T-cell (primary cell): Measurements from ENCODE around the gene LRP10. TPM values are rescaled to one million over a fixed set of nuclear protein-coding genes. Genes with fewer than 3 reads are reported as not detected.
A peak's percentile ranks its signal among the peaks of the same experiment; 100 is the strongest.

Experiments used
- ATAC-seq, 4 experiments: fragments of 200-7000 bp in 3 of 4; fragments of 150-1000 bp in 1 of 4; cut with Tn5 transposase; replicated peaks in 1 of 4; 1 replicate in 3 of 4; 2 replicates in 1 of 4; pipeline ENCODE4 v1.10.0; 2021; ENCODE audit warnings: moderate library complexity in 3 of 4, mild to moderate bottlenecking in 2 of 4, moderate number of reproducible peaks in 1 of 4
- CTCF ChIA-PET, 2 donors: fragments of 300-600 bp; sonication (Branson Sonifier 250); formaldehyde crosslinking; loops; one replicate each; lab custom pipeline; 2022; ENCODE audit warnings: antibody characterized with exemption in 2 of 2; lab: Charles Lee
- POLR2A ChIA-PET, 2 donors: fragments of 300-600 bp; sonication (Branson Sonifier 250); formaldehyde crosslinking; loops; one replicate each; lab custom pipeline; 2022; ENCODE audit warnings: antibody characterized with exemption in 2 of 2; lab: Charles Lee
- DNase-seq, 35 experiments: peaks; one replicate each; pipeline versions ENCODE4 v3.0.0 to v3.0.0-alpha.2; 2013 to 2023
- H3K27ac ChIP-seq: one replicate; pipeline ENCODE4 v1.5.1; 2013; ENCODE audit warnings: low read length
- H3K27me3 ChIP-seq, 2 experiments: replicated peaks in 1 of 2; 1 replicate in 1 of 2; 2 replicates in 1 of 2; pipeline versions ENCODE4 v1.6.1 to v1.7.0; 2013; ENCODE audit warnings: low read length in 1 of 2, mixed read lengths in 1 of 2; ENCODE audit not compliant: control insufficient read depth in 2 of 2, insufficient read depth in 2 of 2; ENCODE audit errors: extremely low read depth in 1 of 2
- H3K36me3 ChIP-seq, 2 donors: 1 replicate in 1 of 2; 2 replicates in 1 of 2; pipeline versions ENCODE4 v1.6.1 to v1.7.0; 2013; ENCODE audit warnings: low read length in 1 of 2; ENCODE audit not compliant: control insufficient read depth in 2 of 2, insufficient read depth in 1 of 2; ENCODE audit errors: extremely low read depth in 1 of 2
- H3K4me1 ChIP-seq, 2 experiments: 1 replicate in 1 of 2; 2 replicates in 1 of 2; pipeline versions ENCODE4 v1.6.1 to v1.7.0; 2013; ENCODE audit warnings: low read length in 2 of 2, mixed read lengths in 1 of 2; ENCODE audit not compliant: insufficient read depth in 2 of 2, control insufficient read depth in 1 of 2; ENCODE audit errors: extremely low read depth in 1 of 2
- H3K4me3 ChIP-seq, 2 donors: 1 replicate in 1 of 2; 2 replicates in 1 of 2; pipeline versions ENCODE4 v1.5.1 to v1.7.0; 2013; ENCODE audit warnings: mild to moderate bottlenecking in 2 of 2, low read length in 1 of 2, moderate library complexity in 1 of 2; ENCODE audit not compliant: control insufficient read depth in 1 of 2; ENCODE audit errors: extremely low read depth in 1 of 2
- H3K9me3 ChIP-seq: 2 replicates; pipeline ENCODE4 v1.7.0; 2013
- H3K27ac Mint-ChIP-seq, 2 donors: one replicate each; pipeline ENCODE4 v1.8.0; 2020 to 2021; ENCODE audit warnings: mild to moderate bottlenecking in 2 of 2, mixed read lengths in 2 of 2
- H3K27me3 Mint-ChIP-seq, 2 donors: one replicate each; pipeline ENCODE4 v1.8.0; 2021 to 2022; ENCODE audit warnings: mixed read lengths in 2 of 2
- H3K36me3 Mint-ChIP-seq: one replicate; pipeline ENCODE4 v1.8.0; 2021; ENCODE audit warnings: mixed read lengths
- H3K4me1 Mint-ChIP-seq, 3 donors: one replicate each; pipeline ENCODE4 v1.8.0; 2020 to 2022; ENCODE audit warnings: mixed read lengths in 3 of 3, mild to moderate bottlenecking in 1 of 3
- H3K4me3 Mint-ChIP-seq, 3 donors: one replicate each; pipeline ENCODE4 v1.8.0; 2020 to 2022; ENCODE audit warnings: mild to moderate bottlenecking in 3 of 3, mixed read lengths in 3 of 3, moderate library complexity in 3 of 3
- H3K9me3 Mint-ChIP-seq, 3 donors: one replicate each; pipeline ENCODE4 v1.8.0; 2020 to 2022; ENCODE audit warnings: mixed read lengths in 3 of 3
- WGBS: methylation state at CpG from one replicate; pipeline ENCODE4 v1.1.5; 2013; ENCODE audit warnings: missing lambda C conversion rate; ENCODE audit not compliant: insufficient coverage; 5-methylcytosine and 5-hydroxymethylcytosine counted together
- total RNA-seq, 35 experiments: library from RNA in 6 of 35; stranded (reverse) in 6 of 35; fragments of 120-200 nt in 1 of 35; gene quantifications; one replicate each; pipeline versions ENCODE4 v1.2.1 to v1.2.4 and lab custom pipeline; 2013 to 2026

Gene LRP10
- total RNA-seq, 5 donors from 2014 or later (not counting 1 experiment from before 2014, with no cell fraction given) = 67.0 to 103 (median 89.9) TPM

DNA sequence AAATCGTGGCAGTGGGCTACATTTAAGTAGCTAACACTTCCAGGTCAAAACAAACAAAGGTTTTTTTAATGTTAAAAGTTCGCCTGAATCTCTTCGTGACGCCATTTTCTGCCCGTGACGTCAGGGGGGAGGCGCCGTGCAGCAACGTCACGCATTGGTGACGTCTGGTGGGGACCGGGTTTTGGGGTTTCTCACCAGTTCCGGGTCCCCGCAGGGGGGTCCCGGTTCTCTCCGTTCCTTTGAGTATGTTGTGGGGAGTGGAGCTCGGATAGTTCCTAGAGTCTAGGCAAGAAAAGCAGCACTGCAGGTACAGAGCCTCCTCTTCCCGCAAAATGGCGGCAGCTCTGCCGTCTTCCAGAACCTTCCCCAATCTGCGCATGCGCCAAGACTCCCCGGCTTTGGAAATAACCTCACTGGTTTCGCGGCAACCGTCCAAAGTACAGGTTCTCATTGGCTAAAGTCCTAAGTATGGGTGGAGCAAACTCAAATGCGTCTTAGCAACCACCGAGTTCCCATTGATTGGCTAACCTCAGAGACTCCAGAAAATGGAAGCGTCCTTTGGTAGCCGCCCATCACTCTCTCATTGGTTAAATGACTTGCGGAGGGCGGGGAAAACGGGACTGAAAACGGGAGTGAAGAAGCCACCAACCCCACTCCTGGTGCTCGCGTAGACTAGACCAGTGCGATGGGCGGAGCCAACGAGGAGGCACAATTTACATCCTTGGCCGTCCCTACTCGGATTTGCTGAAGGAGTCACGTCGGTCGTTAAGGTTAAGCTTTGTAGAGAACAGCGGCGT is 47.5 kb downstream of the LRP10 start, which contains the start of gene RBM23:
TSS of gene RBM23 (minus strand) at position 346 of the 797 bp plus-strand sequence.
- Mint-ChIP-seq H3K9me3 (no peaks in the 10 kb centered on the region), H3K36me3 (peaks cover 33% of the 10 kb centered on the region), H3K27ac (peak within 1 kb of the TSS; percentile 100), H3K4me3 (peak within 1 kb of the TSS; percentile 95 to 97 (median 96)), H3K27me3 (peaks cover 0 to 4% of the 10 kb centered on the region in 2 donors), H3K4me1 (peaks cover 46 to 50% (median 48%) of the 10 kb centered on the region in 3 donors)
- H3K4me1 ChIP-seq = peaks cover 6 to 28% of the 10 kb centered on the region in 2 experiments
- peaks cover 8 to 35% of the 10 kb centered on the region in 2 donors for H3K36me3 ChIP-seq
- no peaks in the 10 kb centered on the region for H3K9me3 ChIP-seq
- H3K27me3 ChIP-seq = no peaks in the 10 kb centered on the region
- H3K4me3 ChIP-seq = peak within 1 kb of the TSS; percentile 96 to 99
- DNase-seq = peak; percentile 98 to 100 (median 100)
- ATAC-seq = peak; percentile 89 to 95 (median 94)
- ChIA-PET POLR2A (interaction anchor here (0.6 to 3.5 kb wide), 19 partner anchors 9 to 402 kb away, joined by 3 to 48 read pairs (median 4); partner anchors contain the start of genes PRMT5 (in 2 of the 2), ACIN1 (in 1 of the 2), C14orf119 (in 1 of the 2) and DAD1 (in 1 of the 2)), CTCF (interaction anchor here (0.6 to 4.5 kb wide), 23 partner anchors 8 to 1312 kb away, joined by 3 to 50 read pairs (median 4); partner anchors contain the start of genes PRMT5 (in 2 of the 2), LRP10 (in 1 of the 2), MRPL52 (in 1 of the 2) and PPP1R3E (in 1 of the 2))
- peak within 1 kb of the TSS; percentile 99 for H3K27ac ChIP-seq
- under 1% methylated on average over 37 of the region's 46 CpGs for WGBS

DNA sequence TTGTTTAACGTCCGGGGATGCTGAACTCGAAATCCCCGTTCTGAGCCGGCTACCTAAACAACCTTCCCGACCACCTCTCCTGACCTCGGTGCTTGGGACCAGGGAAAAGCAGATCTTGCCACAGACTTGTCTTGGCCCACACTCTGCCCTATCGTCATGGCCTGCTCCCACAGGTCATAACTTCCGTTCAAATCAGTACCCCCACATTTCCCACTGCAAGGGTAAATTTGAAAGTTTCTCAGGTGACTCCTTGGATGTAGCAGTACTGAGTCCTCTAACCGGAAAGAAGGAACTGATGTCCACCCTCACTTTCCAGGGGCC is 48.0 kb downstream of the LRP10 start:
- peak overlapping the region; percentile 100 for H3K27ac Mint-ChIP-seq
- no peaks in the 10 kb centered on the region for H3K9me3 ChIP-seq
- POLR2A ChIA-PET = interaction anchor here (0.6 to 3.5 kb wide), 17 partner anchors 9 to 1123 kb away, joined by 3 to 48 read pairs (median 4); partner anchors contain the start of genes PRMT5 (in 2 of the 2), ACIN1 (in 1 of the 2), C14orf119 (in 1 of the 2) and DAD1 (in 1 of the 2)
- 2% methylated on average over 7 of the region's 10 CpGs for WGBS
- peak overlapping the region; percentile 96 for H3K27ac ChIP-seq
- ATAC-seq (no peak), DNase-seq (no peak)
- CTCF ChIA-PET = interaction anchor here (0.6 to 4.5 kb wide), 15 partner anchors 8 to 1312 kb away, joined by 3 to 50 read pairs (median 5); partner anchors contain the start of genes LRP10 (in 1 of the 2) and PRMT5 (in 1 of the 2)
- no peaks in the 10 kb centered on the region for H3K9me3 Mint-ChIP-seq
- H3K4me1 ChIP-seq = peaks cover 6 to 28% of the 10 kb centered on the region in 2 experiments
- H3K4me3 ChIP-seq = peak overlapping the region in 1 of 2 donors; percentile 48
- peaks cover 0 to 4% of the 10 kb centered on the region in 2 donors for H3K27me3 Mint-ChIP-seq
- peaks cover 8 to 36% of the 10 kb centered on the region in 2 donors for H3K36me3 ChIP-seq
- H3K4me1 Mint-ChIP-seq = peaks cover 45 to 47% (median 46%) of the 10 kb centered on the region in 3 donors
- H3K27me3 ChIP-seq = no peaks in the 10 kb centered on the region
- H3K4me3 Mint-ChIP-seq = peak overlapping the region; percentile 95 to 97 (median 96)
- peaks cover 38% of the 10 kb centered on the region for H3K36me3 Mint-ChIP-seq

DNA sequence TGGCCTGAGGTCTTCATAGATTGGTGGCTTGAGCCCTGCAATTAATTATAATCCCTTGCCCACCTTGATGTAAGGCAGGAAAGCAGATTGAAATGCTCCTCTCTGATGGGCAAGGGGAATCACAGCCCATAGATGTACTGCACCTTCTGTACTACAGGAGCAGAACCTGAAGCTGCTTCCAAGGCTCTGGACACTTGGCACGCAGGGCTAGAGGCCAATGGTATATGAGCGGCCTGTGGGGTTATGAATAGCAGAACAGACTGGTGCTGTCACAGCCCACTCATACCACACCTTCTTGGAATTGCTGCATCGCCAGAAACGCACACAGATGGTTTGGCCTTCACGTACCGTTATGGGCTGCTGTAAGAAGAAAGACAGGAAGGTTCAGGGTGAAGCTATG is 49.2 kb downstream of the LRP10 start:
- WGBS = no CpG with 5 or more reads among the region's 6 CpGs
- POLR2A ChIA-PET = interaction anchor here (0.6 to 2.1 kb wide), 2 partner anchors 32 to 80 kb away, joined by 4 to 6 read pairs; no protein-coding TSS in a partner anchor
- peaks cover 10 to 40% of the 10 kb centered on the region in 2 donors for H3K36me3 ChIP-seq
- peaks cover 6 to 27% of the 10 kb centered on the region in 2 experiments for H3K4me1 ChIP-seq
- CTCF ChIA-PET = interaction anchor here (0.6 to 4.5 kb wide), 5 partner anchors 9 to 175 kb away, joined by 3 to 50 read pairs (median 3); partner anchors contain the start of genes ACIN1 (in 1 of the 2), C14orf119 (in 1 of the 2) and PRMT5 (in 1 of the 2)
- H3K4me3 ChIP-seq = no peak overlapping the region
- Mint-ChIP-seq H3K27ac (no peak overlapping the region), H3K4me1 (peaks cover 38 to 40% (median 40%) of the 10 kb centered on the region in 3 donors), H3K36me3 (peaks cover 43% of the 10 kb centered on the region), H3K27me3 (peaks cover 0 to 4% of the 10 kb centered on the region in 2 donors), H3K4me3 (no peak overlapping the region), H3K9me3 (no peaks in the 10 kb centered on the region)
- ATAC-seq = no peak
- H3K27me3 ChIP-seq = no peaks in the 10 kb centered on the region
- H3K27ac ChIP-seq = no peak overlapping the region
- H3K9me3 ChIP-seq = no peaks in the 10 kb centered on the region
- no peak for DNase-seq

DNA sequence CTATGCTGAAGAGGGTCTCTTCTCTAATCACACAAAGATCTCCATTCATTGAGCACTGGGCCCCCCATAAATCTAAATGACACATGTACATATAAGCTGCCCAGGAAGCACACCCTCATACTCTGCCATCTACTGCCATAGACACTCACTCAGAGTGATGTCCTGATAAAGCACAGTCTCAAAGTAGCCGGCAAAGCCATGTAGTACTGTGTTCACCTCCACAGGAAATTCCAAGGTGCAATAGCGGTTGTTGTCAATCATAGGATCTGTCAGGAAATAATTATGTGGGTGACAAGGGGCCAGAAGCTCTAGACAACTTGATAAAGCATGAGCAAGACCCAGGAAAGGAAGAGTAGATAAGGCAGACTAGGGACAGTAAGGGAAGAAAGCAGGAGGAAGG is 50.8 kb downstream of the LRP10 start:
- ChIA-PET POLR2A (no interaction called here), CTCF (no interaction called here)
- H3K9me3 ChIP-seq = no peaks in the 10 kb centered on the region
- H3K36me3 ChIP-seq = peaks cover 10 to 49% of the 10 kb centered on the region in 2 donors
- H3K4me3 Mint-ChIP-seq = no peak overlapping the region
- H3K4me1 Mint-ChIP-seq = peaks cover 25 to 36% (median 25%) of the 10 kb centered on the region in 3 donors
- 86% methylated on average over 1 of the region's 2 CpGs for WGBS
- H3K4me3 ChIP-seq = no peak overlapping the region
- peaks cover 0 to 4% of the 10 kb centered on the region in 2 donors for H3K27me3 Mint-ChIP-seq
- H3K9me3 Mint-ChIP-seq = no peaks in the 10 kb centered on the region
- no peak for ATAC-seq
- H3K36me3 Mint-ChIP-seq = peaks cover 51% of the 10 kb centered on the region
- no peak for DNase-seq
- no peak overlapping the region for H3K27ac ChIP-seq
- H3K27me3 ChIP-seq = no peaks in the 10 kb centered on the region
- peaks cover 3 to 16% of the 10 kb centered on the region in 2 experiments for H3K4me1 ChIP-seq
- no peak overlapping the region for H3K27ac Mint-ChIP-seq

DNA sequence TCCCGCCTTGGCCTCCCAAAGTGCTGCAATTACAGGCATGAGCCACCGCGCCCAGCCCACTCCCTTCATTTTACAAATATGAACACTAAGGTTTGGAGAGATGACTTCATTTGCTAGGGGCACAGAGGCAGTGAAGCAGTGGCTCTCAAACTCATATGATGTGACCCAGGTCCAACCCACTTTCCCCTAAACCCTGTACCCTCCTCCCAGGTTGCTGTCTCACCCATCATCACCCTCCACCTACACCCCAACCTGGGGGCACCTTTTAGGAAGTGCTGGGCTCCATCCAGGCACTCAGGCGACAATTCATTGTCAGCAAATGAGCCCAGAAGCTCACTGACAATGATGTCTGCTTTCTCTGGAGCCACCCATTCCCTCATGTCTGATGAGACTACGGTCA is 52.2 kb downstream of the LRP10 start:
- H3K27ac ChIP-seq = no peak overlapping the region
- H3K9me3 ChIP-seq = no peaks in the 10 kb centered on the region
- 100% methylated on average over 1 of the region's 5 CpGs for WGBS
- ChIA-PET CTCF (interaction anchor here in 1 of 2 donors (0.6 kb wide), 1 partner anchor 145 kb away, joined by 3 read pairs; no protein-coding TSS in a partner anchor), POLR2A (no interaction called here)
- Mint-ChIP-seq H3K4me1 (peaks cover 14 to 27% (median 16%) of the 10 kb centered on the region in 3 donors), H3K27ac (no peak overlapping the region), H3K27me3 (peaks cover 0 to 3% of the 10 kb centered on the region in 2 donors), H3K4me3 (no peak overlapping the region), H3K9me3 (no peaks in the 10 kb centered on the region), H3K36me3 (peaks cover 49% of the 10 kb centered on the region)
- H3K4me1 ChIP-seq = peaks cover 7 to 11% of the 10 kb centered on the region in 2 experiments
- peaks cover 10 to 49% of the 10 kb centered on the region in 2 donors for H3K36me3 ChIP-seq
- H3K27me3 ChIP-seq = no peaks in the 10 kb centered on the region
- DNase-seq (no peak), ATAC-seq (no peak)
- H3K4me3 ChIP-seq = no peak overlapping the region

DNA sequence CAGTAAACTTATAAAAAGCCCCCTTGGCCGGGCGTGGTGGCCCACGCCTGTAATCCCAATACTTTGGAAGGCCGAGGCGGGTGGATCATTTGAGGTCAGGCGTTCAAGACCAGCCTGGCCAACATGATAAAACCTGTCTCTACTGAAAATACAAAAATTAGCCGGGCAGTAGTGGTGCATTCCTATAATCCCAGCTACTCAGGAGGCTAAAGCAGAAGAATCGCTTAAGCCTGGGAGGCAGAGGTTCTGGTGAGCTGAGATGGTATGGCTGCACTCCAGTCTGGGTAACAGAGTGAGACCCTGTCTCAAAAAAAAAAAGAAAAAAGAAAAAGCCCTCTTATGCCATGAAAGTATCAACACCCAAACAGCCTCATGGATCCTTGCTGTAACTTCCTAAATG is 54.0 kb downstream of the LRP10 start:
- Histone ChIP-seq H3K27ac (no peak overlapping the region), H3K4me3 (no peak overlapping the region), H3K36me3 (peaks cover 9 to 45% of the 10 kb centered on the region in 2 donors), H3K27me3 (no peaks in the 10 kb centered on the region), H3K4me1 (peaks cover 9 to 15% of the 10 kb centered on the region in 2 experiments), H3K9me3 (no peaks in the 10 kb centered on the region)
- H3K9me3 Mint-ChIP-seq = no peaks in the 10 kb centered on the region
- no CpG with 5 or more reads among the region's 8 CpGs for WGBS
- ChIA-PET POLR2A (no interaction called here), CTCF (interaction anchor here in 1 of 2 donors (0.7 kb wide), 1 partner anchor 98 kb away, joined by 5 read pairs; no protein-coding TSS in a partner anchor)
- no peak for ATAC-seq
- H3K4me1 Mint-ChIP-seq = peaks cover 5 to 13% (median 5%) of the 10 kb centered on the region in 3 donors
- H3K4me3 Mint-ChIP-seq = no peak overlapping the region
- H3K36me3 Mint-ChIP-seq = peaks cover 46% of the 10 kb centered on the region
- no peak overlapping the region for H3K27ac Mint-ChIP-seq
- H3K27me3 Mint-ChIP-seq = no peaks in the 10 kb centered on the region
- no peak for DNase-seq
